ENCODE results near the gene PLXNA1.

Gene PLXNA1

GRCh38 chr3:126968391-126969390 is 14.2 kb upstream of the PLXNA1 start:
- DNase-seq (ENCODE audit: low spot score): no peak

- DNase-seq (ENCODE audit: low spot score): no peak
These were observed 13.3 kb upstream of the PLXNA1 start for GRCh38 chr3:126969586-126969985.

- no peak for DNase-seq (ENCODE audit: low spot score)
These were observed 12.8 kb upstream of the PLXNA1 start for GRCh38 chr3:126970101-126970500.

GRCh38 chr3:126970921-126971320 is 12.0 kb upstream of the PLXNA1 start:
- no peak for DNase-seq (ENCODE audit: low spot score)

- DNase-seq (ENCODE audit: low spot score): peak; percentile 56
These were observed 11.0 kb upstream of the PLXNA1 start for GRCh38 chr3:126971891-126972351.

- DNase-seq (ENCODE audit: low spot score): no peak
These were observed 10.0 kb upstream of the PLXNA1 start for GRCh38 chr3:126972866-126973265.

- DNase-seq (ENCODE audit: low spot score): no peak
These were observed 9.1 kb upstream of the PLXNA1 start for GRCh38 chr3:126973814-126974213.

GRCh38 chr3:126974756-126975155 is 8.2 kb upstream of the PLXNA1 start:
- DNase-seq (ENCODE audit: low spot score): no peak

GRCh38 chr3:126976906-126977305 is 6.0 kb upstream of the PLXNA1 start:
- no peak for DNase-seq (ENCODE audit: low spot score)

GRCh38 chr3:126977821-126978220 is 5.1 kb upstream of the PLXNA1 start:
- DNase-seq (ENCODE audit: low spot score): no peak

GRCh38 chr3:126978291-126978690 is 4.6 kb upstream of the PLXNA1 start:
- DNase-seq (ENCODE audit: low spot score): no peak

- no peak for DNase-seq (ENCODE audit: low spot score)
These were observed 3.8 kb upstream of the PLXNA1 start for GRCh38 chr3:126979046-126979628.

- DNase-seq (ENCODE audit: low spot score): no peak
These were observed 2.6 kb upstream of the PLXNA1 start for GRCh38 chr3:126980266-126980811.

- DNase-seq (ENCODE audit: low spot score): no peak
These were observed 817 bp upstream of the PLXNA1 start for GRCh38 chr3:126982126-126982470.

- no peak for DNase-seq (ENCODE audit: low spot score)
These were observed 349 bp downstream of the PLXNA1 start for GRCh38 chr3:126983276-126983652.

- DNase-seq (ENCODE audit: low spot score): no peak
These were observed 907 bp downstream of the PLXNA1 start for GRCh38 chr3:126983653-126984390.

- DNase-seq (ENCODE audit: low spot score): no peak
These were observed 1.6 kb downstream of the PLXNA1 start for GRCh38 chr3:126984391-126985131.

GRCh38 chr3:126985132-126985985 is 2.4 kb downstream of the PLXNA1 start:
- no peak for DNase-seq (ENCODE audit: low spot score)

GRCh38 chr3:126986001-126986400 is 3.1 kb downstream of the PLXNA1 start:
- no peak for DNase-seq (ENCODE audit: low spot score)

GRCh38 chr3:126987129-126987528 is 4.2 kb downstream of the PLXNA1 start:
- no peak for DNase-seq (ENCODE audit: low spot score)

GRCh38 chr3:126987596-126987995 is 4.7 kb downstream of the PLXNA1 start:
- DNase-seq (ENCODE audit: low spot score): no peak

Measured in COLO829 (cell line).